Mononuclear cell (primary cell): ENCODE measurements around the gene PDE2A. TPM values are rescaled to one million over a fixed set of nuclear protein-coding genes. Genes with fewer than 3 reads are reported as not detected.

Source experiments
- H3K27me3 ChIP-seq: 2 replicates; pipeline ENCODE4 v1.6.0; 2011; ENCODE audit warnings: low read length, control low read depth; ENCODE audit not compliant: insufficient read depth
- H3K4me1 ChIP-seq: 2 replicates; pipeline ENCODE4 v1.5.1; 2011; ENCODE audit warnings: mild to moderate bottlenecking, low read length, control low read depth; ENCODE audit not compliant: insufficient read depth
- H3K4me3 ChIP-seq: 2 replicates; pipeline ENCODE4 v1.5.1; 2011; ENCODE audit warnings: mild to moderate bottlenecking, low read length, moderate library complexity
- H3K9me3 ChIP-seq: 2 replicates; pipeline ENCODE4 v1.5.1; 2011; ENCODE audit warnings: low read depth, mild to moderate bottlenecking, control low read depth, low read length
- total RNA-seq: library from RNA; depleted of rRNA; stranded (reverse); fragments of >200 nt; gene quantifications from one replicate; pipeline ENCODE4 v1.2.3, GENCODE V29; 2012

The PDE2A gene
- total RNA-seq, 1 donor = 3.7 TPM

GRCh38 chr11:72710278-72710677 lies 36.1 kb upstream of the PDE2A start:
- H3K9me3 ChIP-seq = no peaks in the 10 kb centered on the region
- H3K4me3 ChIP-seq = no peak overlapping the region
- no peaks in the 10 kb centered on the region for H3K27me3 ChIP-seq
- H3K4me1 ChIP-seq = peaks cover 9% of the 10 kb centered on the region

GRCh38 chr11:72709478-72710238 lies 35.4 kb upstream of the PDE2A start:
- no peaks in the 10 kb centered on the region for H3K27me3 ChIP-seq
- H3K4me3 ChIP-seq = no peak overlapping the region
- peaks cover 6% of the 10 kb centered on the region for H3K4me1 ChIP-seq
- no peaks in the 10 kb centered on the region for H3K9me3 ChIP-seq

- no peaks in the 10 kb centered on the region for H3K9me3 ChIP-seq
- H3K4me1 ChIP-seq = no peaks in the 10 kb centered on the region
- H3K27me3 ChIP-seq = no peaks in the 10 kb centered on the region
- H3K4me3 ChIP-seq = no peak overlapping the region
Observed at GRCh38 chr11:72707032-72707431, 32.8 kb upstream of the PDE2A start.

GRCh38 chr11:72706579-72706978 lies 32.4 kb upstream of the PDE2A start:
- Histone ChIP-seq H3K4me3 (no peak overlapping the region), H3K9me3 (no peaks in the 10 kb centered on the region), H3K4me1 (no peaks in the 10 kb centered on the region), H3K27me3 (no peaks in the 10 kb centered on the region)

- Histone ChIP-seq H3K27me3 (no peaks in the 10 kb centered on the region), H3K4me1 (no peaks in the 10 kb centered on the region), H3K4me3 (no peak overlapping the region), H3K9me3 (no peaks in the 10 kb centered on the region)
Observed at GRCh38 chr11:72705442-72706365, 31.5 kb upstream of the PDE2A start.

- Histone ChIP-seq H3K4me1 (no peaks in the 10 kb centered on the region), H3K9me3 (no peaks in the 10 kb centered on the region), H3K4me3 (no peak overlapping the region), H3K27me3 (no peaks in the 10 kb centered on the region)
Observed at GRCh38 chr11:72704783-72705265, 30.6 kb upstream of the PDE2A start.

- Histone ChIP-seq H3K9me3 (no peaks in the 10 kb centered on the region), H3K4me1 (no peaks in the 10 kb centered on the region), H3K4me3 (no peak overlapping the region)
Observed at GRCh38 chr11:72704028-72704782, 30.0 kb upstream of the PDE2A start.

GRCh38 chr11:72703267-72704008 lies 29.2 kb upstream of the PDE2A start:
- H3K27me3 ChIP-seq = no peaks in the 10 kb centered on the region
- H3K4me1 ChIP-seq = no peaks in the 10 kb centered on the region
- H3K9me3 ChIP-seq = no peaks in the 10 kb centered on the region
- no peak overlapping the region for H3K4me3 ChIP-seq

More at GRCh38 chr11:72704028-72704782, 30.0 kb upstream of the PDE2A start:
- H3K27me3 ChIP-seq = no peaks in the 10 kb centered on the region

- no peaks in the 10 kb centered on the region for H3K27me3 ChIP-seq
- no peaks in the 10 kb centered on the region for H3K9me3 ChIP-seq
- H3K4me1 ChIP-seq = no peaks in the 10 kb centered on the region
- no peak overlapping the region for H3K4me3 ChIP-seq
Observed at GRCh38 chr11:72702577-72703241, 28.5 kb upstream of the PDE2A start.

- no peaks in the 10 kb centered on the region for H3K9me3 ChIP-seq
- no peaks in the 10 kb centered on the region for H3K27me3 ChIP-seq
- H3K4me1 ChIP-seq = no peaks in the 10 kb centered on the region
- no peak overlapping the region for H3K4me3 ChIP-seq
Observed at GRCh38 chr11:72702096-72702495, 27.9 kb upstream of the PDE2A start.

GRCh38 chr11:72701466-72701865 lies 27.2 kb upstream of the PDE2A start:
- Histone ChIP-seq H3K4me3 (no peak overlapping the region), H3K27me3 (no peaks in the 10 kb centered on the region), H3K9me3 (no peaks in the 10 kb centered on the region), H3K4me1 (no peaks in the 10 kb centered on the region)

GRCh38 chr11:72700146-72700545 lies 25.9 kb upstream of the PDE2A start:
- Histone ChIP-seq H3K27me3 (no peaks in the 10 kb centered on the region), H3K4me1 (no peaks in the 10 kb centered on the region), H3K4me3 (no peak overlapping the region), H3K9me3 (no peaks in the 10 kb centered on the region)

GRCh38 chr11:72697814-72698213 lies 23.6 kb upstream of the PDE2A start:
- Histone ChIP-seq H3K27me3 (no peaks in the 10 kb centered on the region), H3K4me3 (no peak overlapping the region), H3K9me3 (no peaks in the 10 kb centered on the region), H3K4me1 (no peaks in the 10 kb centered on the region)
